ENCODE data around the gene LUC7L.
A peak's percentile ranks its signal among the peaks of the same experiment; 100 is the strongest.
"Not testable (repeated sequence)": the region's sequence is repeated elsewhere in the genome, so short reads cannot be mapped to it uniquely, and the experiment has no call there.

Gene LUC7L

DNA sequence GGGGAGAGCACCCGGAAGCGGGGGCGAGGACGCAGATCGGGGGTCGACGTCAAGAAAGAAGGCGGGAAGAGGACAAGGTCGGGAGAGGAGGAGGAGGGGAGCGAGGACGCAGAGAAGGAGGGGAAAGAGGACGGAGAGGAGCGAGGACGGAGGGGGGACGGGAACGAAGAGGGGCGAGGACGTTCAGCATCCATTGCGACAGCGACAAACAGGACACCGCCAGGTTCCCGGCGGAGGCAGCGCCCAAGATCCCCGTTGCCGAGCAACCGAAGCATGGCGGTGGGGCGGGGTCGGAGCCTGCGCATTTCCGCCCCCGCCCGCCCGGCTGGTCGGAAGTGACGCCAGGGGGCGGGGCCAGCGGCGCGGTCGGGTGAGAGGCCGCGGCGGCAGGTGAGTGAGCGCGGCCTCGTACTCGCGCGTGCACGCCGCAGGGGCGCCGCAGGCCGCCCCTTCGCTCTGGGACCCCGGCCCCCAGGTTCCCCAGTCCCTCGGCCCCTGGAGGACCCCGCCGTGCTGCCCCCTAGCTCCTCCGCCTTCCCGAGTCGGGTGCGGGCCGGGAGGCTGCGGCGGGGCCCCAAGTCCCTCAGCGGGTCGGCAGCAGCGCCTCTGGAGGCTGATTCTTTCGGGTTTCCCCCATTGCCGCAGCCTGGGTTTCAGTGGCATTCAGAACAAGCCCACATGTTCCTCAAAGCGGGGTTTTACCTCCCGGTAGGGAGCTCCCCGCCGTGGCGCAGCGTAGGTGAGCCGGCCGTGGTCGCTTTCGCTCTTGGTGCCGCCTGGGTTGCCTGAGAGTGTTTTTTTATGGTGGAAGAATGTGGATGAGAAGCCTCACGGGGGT lies 5.4 kb upstream of the LUC7L start, which contains the start of gene FAM234A:
Gene FAM234A, plus strand, starts transcription at position 354 of the 838 bp plus-strand sequence. CDS start 19,593 bp downstream, outside the sequence.
- peak within 1 kb of the TSS; percentile 96 for H3K4me3 ChIP-seq (ENCODE audit: low read depth, low read length)
- DNase-seq (ENCODE audit: low read depth) = peak; percentile 66

DNA sequence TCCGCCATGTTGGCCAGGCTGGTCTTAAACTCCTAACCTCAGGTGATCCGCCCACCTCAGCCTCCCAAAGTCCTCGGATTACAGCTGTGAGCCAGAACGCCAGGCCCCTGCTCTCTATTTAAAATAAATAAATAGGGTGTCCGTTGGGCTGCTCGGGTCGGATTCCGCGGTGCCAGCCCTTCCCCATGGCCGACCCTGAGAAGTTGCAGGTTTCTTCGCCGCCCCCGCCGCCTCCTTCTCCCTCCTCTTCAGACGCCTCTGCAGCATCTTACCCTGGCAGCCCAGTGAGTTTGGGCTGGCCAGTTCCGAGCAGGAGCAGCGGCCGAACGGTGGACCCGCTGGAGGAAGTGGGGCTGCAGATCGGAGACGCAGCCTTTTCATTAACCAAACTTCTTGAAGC lies 1.7 kb upstream of the LUC7L start:
- DNase-seq (ENCODE audit: low read depth) = no peak
- no peak overlapping the region for H3K4me3 ChIP-seq (ENCODE audit: low read depth, low read length)

DNA sequence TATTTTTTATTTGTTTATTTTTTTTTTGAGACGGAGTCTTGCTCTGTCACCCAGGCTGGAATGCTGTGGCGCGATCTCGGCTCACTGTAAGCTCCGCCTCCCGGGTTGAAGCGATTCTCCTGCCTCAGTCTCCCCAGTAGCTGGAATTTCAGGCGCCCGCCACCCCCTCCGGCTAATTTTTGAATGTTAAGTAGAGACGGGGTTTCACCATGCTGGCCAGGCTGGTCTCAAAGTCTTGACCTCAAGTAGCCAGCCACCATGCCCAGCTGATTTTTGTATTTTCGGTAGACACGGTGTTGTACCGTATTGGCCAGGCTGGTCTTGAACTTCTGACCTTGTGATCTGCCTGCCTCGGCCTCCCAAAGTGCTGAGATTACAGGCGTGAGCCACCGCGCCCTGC lies 1.1 kb upstream of the LUC7L start:
- not testable (repeated sequence) for H3K4me3 ChIP-seq (ENCODE audit: low read depth, low read length); DNase-seq (ENCODE audit: low read depth)

DNA sequence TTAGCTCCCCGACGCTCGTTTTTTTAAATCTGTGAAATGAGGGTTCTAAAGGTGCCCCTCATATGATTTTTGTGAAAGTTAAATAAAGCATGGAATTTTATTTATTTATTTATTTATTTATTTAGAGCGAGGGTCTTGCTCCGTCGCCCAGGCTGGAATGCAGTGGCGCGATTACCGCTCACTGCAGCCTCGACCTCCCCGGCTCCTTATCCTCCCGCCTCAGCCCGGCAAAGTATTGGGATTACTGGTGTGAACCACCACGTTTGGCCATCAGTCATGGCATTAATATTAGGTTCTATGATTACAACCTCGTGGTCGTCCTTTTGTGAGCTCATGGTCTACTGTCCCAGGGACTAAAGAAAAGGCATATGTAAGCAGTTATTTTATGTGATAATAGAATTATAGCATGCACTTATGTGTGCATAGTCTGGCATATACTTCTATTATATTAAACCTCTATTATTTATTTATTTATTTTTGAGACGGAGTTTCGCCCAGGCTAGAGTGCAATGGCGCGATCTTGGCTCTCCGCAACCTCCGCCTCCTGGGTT lies 557 bp upstream of the LUC7L start:
- DNase-seq (ENCODE audit: low read depth) = no peak
- H3K4me3 ChIP-seq (ENCODE audit: low read depth, low read length) = peak overlapping the region; percentile 97

DNA sequence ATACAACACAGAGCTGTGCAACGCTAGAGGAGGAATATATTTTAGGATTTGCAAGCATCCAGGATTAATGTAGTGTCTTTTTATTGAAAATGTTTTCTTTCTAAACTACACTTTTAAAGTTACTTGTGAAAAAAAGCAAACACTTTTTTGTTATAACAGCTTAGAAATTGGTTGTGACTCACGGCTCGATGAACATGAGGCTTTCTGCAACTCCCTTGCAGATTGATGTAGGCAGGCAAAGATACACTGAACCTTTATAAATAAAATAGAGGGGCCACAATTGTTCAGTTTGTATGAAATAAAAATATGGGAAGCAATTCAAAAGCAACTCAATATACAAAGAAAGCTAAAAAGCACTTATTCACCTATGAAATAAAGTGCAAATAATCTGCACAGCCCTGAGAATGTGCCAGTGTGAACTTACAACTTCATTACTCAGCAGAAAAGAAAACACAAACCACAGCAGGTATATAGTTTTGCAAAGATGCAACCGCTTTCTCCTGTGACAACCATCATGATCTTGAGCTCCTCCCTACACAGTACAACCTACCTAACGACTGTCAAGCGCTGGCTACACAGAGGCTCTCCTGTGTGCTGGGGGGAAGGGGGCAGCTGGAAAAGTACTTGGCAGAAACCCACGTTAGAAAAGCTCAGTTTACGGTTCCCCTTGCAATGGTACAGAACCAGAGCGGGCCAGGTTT lies 948 bp downstream of the LUC7L start:
- peak overlapping the region; percentile 97 for H3K4me3 ChIP-seq (ENCODE audit: low read depth, low read length)
- no peak for DNase-seq (ENCODE audit: low read depth)

DNA sequence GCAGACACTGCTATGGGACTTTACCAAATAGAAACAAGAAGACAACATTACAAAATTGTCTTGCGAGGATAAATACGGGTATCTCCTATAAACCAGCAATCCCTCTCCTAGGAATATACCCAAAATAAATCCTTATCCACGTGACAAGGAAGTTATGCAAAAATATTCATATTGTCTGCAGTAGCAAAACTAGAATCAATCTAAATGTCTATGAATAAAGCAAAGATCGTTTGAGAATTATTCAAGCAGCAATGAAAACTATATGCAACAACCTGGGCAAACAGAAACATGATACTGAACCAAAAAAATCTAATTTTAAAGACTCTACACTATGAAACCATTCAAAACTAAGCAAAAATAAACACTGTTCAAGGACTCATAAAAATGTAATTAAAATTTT lies 9.2 kb downstream of the LUC7L start:
- no peak for DNase-seq (ENCODE audit: low read depth)
- no peak overlapping the region for H3K4me3 ChIP-seq (ENCODE audit: low read depth, low read length)

DNA sequence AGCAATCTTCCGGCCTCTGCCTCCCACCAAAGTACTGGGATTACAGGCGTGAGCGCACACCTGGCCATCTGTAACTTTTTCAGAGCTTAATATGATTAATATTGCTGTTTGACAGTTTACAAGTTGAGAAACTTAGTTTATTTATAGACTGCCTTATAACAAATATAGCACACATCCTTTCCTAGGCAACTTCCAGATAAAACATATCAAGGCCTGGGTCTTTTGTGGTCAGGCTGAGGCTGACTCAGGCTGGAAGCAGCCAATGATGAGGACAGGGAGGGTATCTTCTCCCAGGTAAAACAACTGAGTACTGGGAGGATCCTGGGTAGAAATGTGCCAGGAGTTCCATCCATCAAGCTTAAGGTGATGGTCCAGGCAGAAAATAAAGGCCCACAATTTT lies 16.2 kb downstream of the LUC7L start:
- no peak for DNase-seq (ENCODE audit: low read depth)
- H3K4me3 ChIP-seq (ENCODE audit: low read depth, low read length) = no peak overlapping the region

DNA sequence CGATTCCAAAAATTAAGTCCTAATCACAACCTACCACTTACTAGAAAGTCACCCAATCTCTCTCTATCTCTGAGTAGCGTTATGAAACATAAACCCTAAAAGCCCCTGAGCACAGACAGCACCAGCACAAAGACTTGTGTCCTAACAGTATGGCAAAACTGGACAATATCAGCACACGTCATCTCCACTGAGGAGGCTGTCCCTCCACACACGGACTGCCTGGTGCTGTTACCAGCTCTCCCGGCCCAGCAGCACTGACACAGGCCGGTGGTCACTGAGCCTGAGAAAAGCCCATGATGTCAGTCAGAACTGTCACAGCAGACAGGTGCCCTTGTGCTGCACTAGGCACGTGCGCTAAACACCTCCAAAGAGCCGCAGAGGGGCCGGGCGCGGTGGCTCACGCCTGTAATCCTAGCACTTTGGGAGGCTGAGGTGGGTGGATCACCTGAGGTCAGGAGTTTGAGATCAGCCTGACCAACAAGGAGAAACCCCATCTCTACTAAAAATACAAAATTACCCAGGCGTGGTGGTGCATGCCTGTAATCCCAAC lies 17.5 kb downstream of the LUC7L start:
- not testable (repeated sequence) for DNase-seq (ENCODE audit: low read depth); H3K4me3 ChIP-seq (ENCODE audit: low read depth, low read length)

DNA sequence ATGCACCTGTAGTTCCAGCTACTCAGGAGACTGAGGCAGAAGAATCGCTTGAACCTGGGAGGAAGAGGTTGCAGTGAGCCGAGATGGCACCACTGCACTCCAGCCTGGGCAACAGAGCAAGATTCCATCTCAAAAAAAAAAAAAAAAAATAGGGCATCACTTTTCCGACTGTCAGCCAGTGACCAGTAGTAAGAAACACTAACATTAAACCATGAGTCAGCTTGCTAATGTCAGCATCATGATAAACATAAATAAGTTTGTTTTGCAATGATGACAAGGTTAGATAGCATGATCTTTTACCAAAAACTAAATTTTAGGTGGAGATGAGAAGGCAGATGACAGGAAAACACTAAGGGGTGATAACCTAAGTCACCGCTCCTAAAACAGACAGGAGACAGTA lies 19.9 kb downstream of the LUC7L start:
- H3K4me3 ChIP-seq (ENCODE audit: low read depth, low read length); DNase-seq (ENCODE audit: low read depth): not testable (repeated sequence)

DNA sequence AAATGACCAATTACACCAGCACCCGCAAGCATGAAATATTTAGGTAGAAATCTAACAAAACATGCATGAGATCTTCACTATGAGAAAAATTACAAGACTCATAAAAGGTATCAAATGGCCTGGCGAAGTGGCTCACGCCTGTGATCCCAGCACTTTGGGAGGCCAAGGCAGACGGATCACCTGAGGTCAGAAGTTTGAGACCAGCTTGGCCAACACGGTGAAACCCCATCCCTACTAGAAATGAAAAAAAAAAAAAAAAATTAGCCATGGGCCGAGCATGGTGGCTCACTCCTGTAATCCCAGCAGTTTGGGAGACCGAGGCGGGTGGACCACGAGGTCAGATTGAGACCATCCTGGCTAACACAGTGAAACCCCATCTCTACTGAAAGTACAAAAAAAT lies 25.2 kb downstream of the LUC7L start:
- DNase-seq (ENCODE audit: low read depth); H3K4me3 ChIP-seq (ENCODE audit: low read depth, low read length): not testable (repeated sequence)

DNA sequence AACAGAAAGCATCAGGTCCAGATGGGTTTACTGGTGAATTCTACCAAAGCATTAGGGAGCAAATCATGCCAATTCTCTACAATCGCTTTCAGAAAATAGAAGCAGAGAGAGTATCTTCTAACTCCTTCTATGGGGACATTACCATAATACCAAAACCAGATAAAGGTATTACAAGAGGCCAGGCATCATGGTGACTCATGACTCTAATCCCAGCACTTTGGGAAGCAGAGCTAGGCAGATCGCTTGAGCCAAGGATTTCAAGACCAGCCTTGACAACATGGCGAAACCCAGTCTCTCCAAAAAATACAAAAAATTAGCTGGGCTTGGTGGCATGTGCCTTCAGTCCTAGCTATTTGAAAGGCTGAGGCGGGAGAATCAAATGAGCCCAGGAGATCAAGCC lies 26.0 kb downstream of the LUC7L start:
- DNase-seq (ENCODE audit: low read depth) = no peak
- no peak overlapping the region for H3K4me3 ChIP-seq (ENCODE audit: low read depth, low read length)

DNA sequence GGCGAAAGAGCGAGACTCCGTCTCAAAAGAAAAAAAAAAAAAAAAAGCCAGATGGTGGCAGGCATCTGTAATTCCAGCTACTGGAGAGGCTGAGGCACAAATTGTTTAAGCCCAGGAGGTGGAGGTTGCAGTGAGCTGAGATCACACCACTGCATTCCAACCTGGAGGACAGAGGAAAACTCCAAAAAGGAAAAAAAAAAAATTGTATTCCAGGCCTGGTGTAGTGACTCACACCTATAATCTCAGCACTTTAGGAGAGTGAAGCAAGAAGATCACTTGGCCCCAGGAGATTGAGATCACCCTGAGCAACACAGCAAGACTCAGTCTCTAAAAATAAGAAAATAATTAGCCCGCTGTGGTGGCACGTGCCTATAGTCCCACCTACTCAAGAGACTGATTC lies 28.9 kb downstream of the LUC7L start:
- H3K4me3 ChIP-seq (ENCODE audit: low read depth, low read length) = no peak overlapping the region
- DNase-seq (ENCODE audit: low read depth) = peak; percentile 22

DNA sequence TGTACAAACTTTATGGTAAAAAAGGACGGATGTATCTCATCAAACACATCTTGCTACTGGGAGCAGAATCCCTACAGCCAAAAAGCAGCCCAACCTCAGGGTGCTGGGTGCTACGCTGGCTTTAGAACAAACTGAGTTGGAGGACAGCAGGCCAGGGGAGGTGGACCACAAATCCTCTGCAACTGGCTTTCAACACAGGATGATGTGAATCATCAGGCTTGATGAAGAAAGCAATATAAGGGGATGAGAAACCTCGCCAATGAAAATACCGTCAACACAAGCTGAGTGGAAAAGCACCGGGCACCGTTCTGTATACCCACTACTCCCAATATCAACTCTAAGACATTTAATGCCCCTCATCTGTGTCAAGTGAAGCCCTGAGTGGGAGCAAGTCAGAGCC lies 34.7 kb downstream of the LUC7L start:
- peak; percentile 31 for DNase-seq (ENCODE audit: low read depth)
- no peak overlapping the region for H3K4me3 ChIP-seq (ENCODE audit: low read depth, low read length)

DNA sequence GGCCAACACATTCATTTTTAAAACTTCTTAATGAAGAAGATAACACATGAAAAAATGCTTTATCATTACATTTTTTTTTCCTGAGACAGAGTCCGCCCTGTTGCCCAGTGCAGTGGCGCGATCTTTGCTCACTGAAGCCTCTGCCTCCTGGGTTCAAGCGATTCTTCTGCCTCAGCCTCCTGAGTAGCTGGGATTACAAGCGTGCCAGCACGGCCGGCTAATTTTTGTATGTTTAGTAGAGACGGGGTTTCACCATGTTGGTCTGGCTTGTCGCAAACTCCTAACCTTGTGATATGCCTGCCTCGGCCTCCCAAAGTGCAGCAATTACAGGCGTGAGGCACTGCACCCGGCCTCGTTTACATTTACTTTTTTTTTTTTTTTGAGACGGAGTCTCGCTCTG lies 35.8 kb downstream of the LUC7L start:
- H3K4me3 ChIP-seq (ENCODE audit: low read depth, low read length) = no peak overlapping the region
- no peak for DNase-seq (ENCODE audit: low read depth)

DNA sequence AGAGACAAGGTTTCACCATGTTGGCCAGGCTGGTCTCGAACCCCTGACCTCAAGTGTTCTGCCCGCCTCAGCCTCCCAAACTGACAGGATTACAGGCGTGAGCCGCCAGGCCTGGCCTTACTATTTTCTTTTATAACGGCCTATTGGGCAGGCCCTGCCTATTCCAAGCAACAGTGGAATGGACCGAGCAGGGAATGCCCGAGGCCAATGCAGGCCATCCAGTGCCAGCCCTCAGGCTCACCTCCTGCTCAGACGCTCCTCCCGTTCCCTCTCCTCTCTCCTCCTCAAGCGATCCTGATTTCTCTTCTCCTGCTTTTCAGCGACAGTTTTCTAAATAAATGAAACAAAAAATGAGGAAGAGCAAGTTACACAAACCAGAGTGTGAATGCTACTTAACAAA lies 36.6 kb downstream of the LUC7L start:
- H3K4me3 ChIP-seq (ENCODE audit: low read depth, low read length) = no peak overlapping the region
- no peak for DNase-seq (ENCODE audit: low read depth)

DNA sequence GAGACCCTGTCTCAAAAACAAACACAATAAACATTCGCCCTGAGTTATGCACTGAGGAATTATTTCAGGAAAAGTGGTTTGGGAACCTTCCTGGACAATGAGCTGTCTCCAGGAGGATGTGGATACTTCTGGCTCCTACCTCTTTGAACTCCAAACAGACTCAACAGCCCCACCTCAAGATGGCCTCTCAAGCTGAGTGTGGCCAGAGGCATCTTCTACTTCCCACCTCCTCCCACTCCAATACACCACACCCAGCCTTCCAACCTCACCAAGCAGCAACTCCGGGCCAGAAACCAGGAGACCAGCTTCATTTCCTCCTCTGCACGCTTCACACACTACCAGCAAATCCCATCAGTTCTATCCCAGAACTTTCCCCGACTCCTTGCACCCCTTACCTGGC lies 37.4 kb downstream of the LUC7L start:
- no peak overlapping the region for H3K4me3 ChIP-seq (ENCODE audit: low read depth, low read length)

DNA sequence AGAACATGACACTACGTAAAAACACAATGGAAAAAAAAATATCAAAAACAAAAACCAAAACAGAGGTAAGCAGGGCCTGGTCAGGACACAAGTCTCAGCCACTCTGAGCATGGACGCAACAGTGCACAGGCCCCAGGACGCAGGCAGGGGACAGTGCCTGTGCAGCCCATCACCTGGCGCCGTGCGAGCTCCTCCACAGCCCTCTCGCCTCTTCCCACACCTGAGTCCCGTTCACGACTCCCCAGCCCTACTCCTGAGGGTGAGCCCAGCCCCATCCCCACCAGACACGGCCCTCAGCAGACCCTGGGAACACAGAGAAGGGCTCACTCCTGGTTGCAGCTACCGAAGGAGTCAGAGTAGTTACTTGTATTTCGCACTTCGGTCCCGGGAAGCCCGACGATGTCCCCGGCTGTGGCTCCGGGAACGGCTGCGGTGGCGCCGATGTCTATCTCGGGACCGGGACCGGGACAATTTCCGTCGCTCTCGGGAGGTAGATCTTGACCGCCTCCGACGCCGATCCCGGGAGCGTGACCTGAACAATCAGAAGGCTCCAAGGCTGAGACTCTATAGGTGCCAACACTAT lies 39.6 kb downstream of the LUC7L start:
- DNase-seq (ENCODE audit: low read depth) = no peak
- no peak overlapping the region for H3K4me3 ChIP-seq (ENCODE audit: low read depth, low read length)

More for the DNA sequence above, 37.4 kb downstream of the LUC7L start:
- DNase-seq (ENCODE audit: low read depth) = no peak

DNA sequence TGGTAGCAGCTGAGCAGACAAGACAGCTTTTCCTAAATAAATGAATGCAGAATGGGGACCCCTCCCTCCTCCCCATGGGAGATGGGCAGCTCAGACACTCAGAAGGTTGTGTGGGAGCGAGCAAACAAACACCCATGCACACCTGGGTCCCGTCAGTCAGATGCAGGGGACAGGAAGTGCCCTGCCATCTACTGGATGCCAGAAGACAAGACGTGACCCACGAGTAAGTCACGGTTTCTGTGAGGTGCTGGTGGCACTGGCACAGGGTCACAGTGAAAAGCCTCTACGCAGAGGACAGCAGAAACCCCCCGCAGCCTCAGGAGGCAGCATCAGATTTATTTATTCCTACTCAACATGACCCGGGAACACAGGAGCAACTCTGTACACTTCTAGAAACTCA lies 40.6 kb downstream of the LUC7L start:
- H3K4me3 ChIP-seq (ENCODE audit: low read depth, low read length) = no peak overlapping the region
- DNase-seq (ENCODE audit: low read depth) = no peak

DNA sequence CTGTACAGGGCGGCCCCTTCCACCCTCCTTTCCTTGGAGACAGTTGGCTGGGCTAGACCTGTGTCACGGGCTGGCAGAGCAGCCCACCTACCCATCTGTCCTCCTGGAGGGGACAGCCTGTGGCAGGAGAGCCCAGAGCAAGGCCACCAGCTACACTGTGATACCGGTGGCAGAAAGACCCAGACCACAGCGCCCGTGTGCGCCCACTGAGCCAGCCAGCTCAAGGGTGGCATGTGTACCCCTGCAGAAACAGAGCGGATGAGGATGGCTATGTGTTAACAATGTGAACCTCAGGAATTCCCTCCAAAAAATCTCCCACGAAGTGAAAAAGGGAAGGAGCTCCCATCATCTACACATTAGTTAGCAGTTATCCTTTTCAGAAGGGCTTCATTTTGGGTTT lies 41.9 kb downstream of the LUC7L start:
- no peak overlapping the region for H3K4me3 ChIP-seq (ENCODE audit: low read depth, low read length)
- no peak for DNase-seq (ENCODE audit: low read depth)

DNA sequence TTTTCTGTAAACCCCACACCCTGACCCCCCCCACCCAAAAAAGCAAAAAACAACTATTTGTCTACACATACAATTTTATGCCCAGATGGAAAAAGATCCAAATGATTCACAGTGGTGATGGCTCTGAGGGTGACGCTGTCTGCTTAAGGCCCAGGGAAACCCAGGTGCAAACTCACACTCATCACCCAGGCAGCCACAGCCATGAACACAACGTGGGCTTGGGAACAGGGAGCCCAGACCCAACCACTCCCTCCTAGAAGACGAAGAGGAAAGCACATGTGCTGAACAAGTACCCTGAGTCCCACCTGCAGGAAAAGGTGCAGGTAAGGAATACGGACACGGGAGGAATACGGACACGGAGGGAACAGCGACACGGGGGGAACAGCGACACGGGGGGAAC lies 43.6 kb downstream of the LUC7L start:
- H3K4me3 ChIP-seq (ENCODE audit: low read depth, low read length) = no peak overlapping the region
- no peak for DNase-seq (ENCODE audit: low read depth)
